HUES64 (cell line): ENCODE data around the gene UVSSA.

Experiments used
- H3K27ac ChIP-seq: 2 replicates; pipeline ENCODE4 v1.7.0; 2013; ENCODE audit warnings: low read depth, low read length, inconsistent platforms
- H3K27me3 ChIP-seq: 2 replicates; pipeline ENCODE4 v1.6.1; 2013; ENCODE audit warnings: mild to moderate bottlenecking, low read length; ENCODE audit not compliant: insufficient read depth
- H3K36me3 ChIP-seq: 2 replicates; pipeline ENCODE4 v1.6.1; 2013; ENCODE audit warnings: mild to moderate bottlenecking, low read length; ENCODE audit not compliant: insufficient read depth
- H3K4me1 ChIP-seq: 2 replicates; pipeline ENCODE4 v1.6.1; 2013; ENCODE audit warnings: mild to moderate bottlenecking, low read length, moderate library complexity; ENCODE audit not compliant: insufficient read depth
- H3K4me3 ChIP-seq: 2 replicates; pipeline ENCODE4 v1.5.1; 2013; ENCODE audit warnings: mild to moderate bottlenecking, low read length, moderate library complexity
- H3K9ac ChIP-seq: 2 replicates; pipeline ENCODE4 v1.6.1; 2013; ENCODE audit warnings: mild to moderate bottlenecking, low read depth, low read length
- H3K9me3 ChIP-seq: 2 replicates; pipeline ENCODE4 v1.6.1; 2013; ENCODE audit warnings: low read depth, low read length; ENCODE audit not compliant: insufficient read depth
- WGBS: fragments of 150-250, 120-280 bp; methylation state at CpG from one replicate; pipeline ENCODE4 v1.1.7; 2013; ENCODE audit warnings: missing lambda C conversion rate; 5-methylcytosine and 5-hydroxymethylcytosine counted together

UVSSA gene

GRCh38 chr4:1410491-1411325 lies 63.7 kb downstream of the UVSSA start:
- 17% methylated on average over 48 of the region's 48 CpGs for WGBS
- Histone ChIP-seq H3K9ac (no peak overlapping the region), H3K36me3 (no peaks in the 10 kb centered on the region), H3K4me1 (no peaks in the 10 kb centered on the region), H3K9me3 (no peaks in the 10 kb centered on the region), H3K27ac (no peak overlapping the region), H3K27me3 (peaks cover 92% of the 10 kb centered on the region), H3K4me3 (no peak overlapping the region)

DNA sequence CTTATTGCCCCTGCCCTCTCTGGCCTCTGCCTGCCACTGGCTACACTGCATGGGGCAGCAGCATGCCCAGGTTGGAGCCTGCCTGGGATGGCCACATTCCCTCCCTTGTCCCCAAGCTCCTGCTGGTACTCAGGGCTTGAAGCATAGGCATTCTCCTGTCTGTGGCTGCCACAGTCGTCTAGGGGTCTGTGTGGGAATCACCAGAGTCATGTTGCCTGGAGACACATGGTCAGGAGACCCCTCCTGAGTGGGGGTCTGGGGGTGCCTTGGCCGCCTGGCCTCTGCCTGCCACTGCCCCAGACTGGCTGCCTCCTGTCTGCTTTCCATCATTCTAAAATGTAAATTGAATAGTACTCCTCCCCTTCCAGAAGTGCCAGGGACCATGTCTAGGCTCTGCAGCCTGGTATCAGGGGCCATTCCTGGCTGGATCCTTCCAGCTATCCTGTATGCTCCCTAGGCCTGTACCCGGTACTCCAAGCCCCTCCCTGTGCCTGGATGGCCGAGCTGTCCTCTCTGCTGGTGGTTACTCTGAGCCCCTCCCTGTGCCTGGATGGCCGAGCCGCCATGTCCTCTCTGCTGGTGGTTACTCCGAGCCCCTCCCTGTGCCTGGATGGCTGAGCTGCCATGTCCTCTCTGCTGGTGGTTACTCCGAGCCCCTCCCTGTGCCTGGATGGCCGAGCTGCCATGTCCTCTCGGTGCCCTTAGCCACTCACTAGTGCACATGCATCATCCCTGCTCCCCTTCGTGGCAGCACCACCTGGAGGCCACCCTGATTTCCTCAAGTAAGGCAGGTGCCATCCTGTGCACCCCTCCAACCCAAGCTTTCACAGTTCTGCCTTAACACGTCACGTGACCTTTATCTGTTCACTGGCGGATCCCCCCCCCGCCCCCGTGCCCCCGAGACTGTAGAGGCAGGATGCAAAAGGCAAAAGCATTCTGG lies 64.7 kb downstream of the UVSSA start:
- Histone ChIP-seq H3K27me3 (peaks cover 82% of the 10 kb centered on the region), H3K27ac (no peak overlapping the region), H3K9me3 (no peaks in the 10 kb centered on the region), H3K36me3 (no peaks in the 10 kb centered on the region), H3K4me3 (no peak overlapping the region), H3K9ac (no peak overlapping the region), H3K4me1 (no peaks in the 10 kb centered on the region)
- 56% methylated on average over 17 of the region's 17 CpGs for WGBS

DNA sequence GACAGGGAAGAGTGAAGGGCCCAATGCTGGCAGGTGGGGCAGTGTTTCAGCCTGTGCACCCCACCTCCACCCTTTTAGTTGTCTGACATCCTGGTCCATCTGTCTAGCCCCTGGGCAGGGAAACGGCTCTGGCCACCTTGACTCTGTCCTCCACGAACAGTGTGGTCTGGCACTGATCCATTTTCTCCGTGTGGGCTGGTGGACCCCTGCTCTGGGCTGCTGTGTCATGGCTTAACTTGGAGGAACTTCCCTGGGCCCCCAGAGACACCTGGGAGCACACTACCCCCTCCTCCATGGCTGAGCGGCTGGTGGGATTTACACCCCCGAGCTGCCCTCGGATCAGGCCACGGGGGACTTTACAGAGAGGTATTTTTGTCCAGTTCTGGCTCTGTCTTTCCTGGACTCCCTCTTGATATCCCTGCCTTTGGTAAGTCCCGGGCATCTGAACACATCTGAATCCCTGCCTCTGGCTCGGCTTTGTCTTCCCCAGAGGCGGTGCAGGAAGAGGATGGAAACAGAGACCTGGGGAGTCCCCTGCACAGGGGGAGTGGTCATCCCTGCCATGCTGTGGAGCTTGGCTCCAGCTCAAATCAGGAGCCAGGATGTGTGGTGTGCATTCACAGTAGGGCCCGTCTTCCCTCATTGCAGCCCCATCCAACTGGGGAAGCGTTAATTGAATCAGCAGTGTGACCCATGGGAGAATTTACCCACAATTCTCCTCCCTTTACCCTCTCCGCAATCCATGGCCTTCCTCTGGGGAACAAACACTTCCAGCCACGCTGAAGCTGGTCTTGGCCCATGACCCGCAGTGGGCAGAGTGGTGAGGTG lies 65.6 kb downstream of the UVSSA start:
- Histone ChIP-seq H3K9me3 (no peaks in the 10 kb centered on the region), H3K36me3 (no peaks in the 10 kb centered on the region), H3K4me1 (no peaks in the 10 kb centered on the region), H3K27me3 (peaks cover 73% of the 10 kb centered on the region), H3K9ac (no peak overlapping the region), H3K4me3 (no peak overlapping the region), H3K27ac (no peak overlapping the region)
- 76% methylated on average over 15 of the region's 15 CpGs for WGBS

GRCh38 chr4:1413204-1413663 lies 66.2 kb downstream of the UVSSA start:
- Histone ChIP-seq H3K27ac (no peak overlapping the region), H3K27me3 (peaks cover 67% of the 10 kb centered on the region), H3K36me3 (no peaks in the 10 kb centered on the region), H3K9me3 (no peaks in the 10 kb centered on the region), H3K9ac (no peak overlapping the region), H3K4me3 (no peak overlapping the region), H3K4me1 (no peaks in the 10 kb centered on the region)
- 78% methylated on average over 16 of the region's 16 CpGs for WGBS

DNA sequence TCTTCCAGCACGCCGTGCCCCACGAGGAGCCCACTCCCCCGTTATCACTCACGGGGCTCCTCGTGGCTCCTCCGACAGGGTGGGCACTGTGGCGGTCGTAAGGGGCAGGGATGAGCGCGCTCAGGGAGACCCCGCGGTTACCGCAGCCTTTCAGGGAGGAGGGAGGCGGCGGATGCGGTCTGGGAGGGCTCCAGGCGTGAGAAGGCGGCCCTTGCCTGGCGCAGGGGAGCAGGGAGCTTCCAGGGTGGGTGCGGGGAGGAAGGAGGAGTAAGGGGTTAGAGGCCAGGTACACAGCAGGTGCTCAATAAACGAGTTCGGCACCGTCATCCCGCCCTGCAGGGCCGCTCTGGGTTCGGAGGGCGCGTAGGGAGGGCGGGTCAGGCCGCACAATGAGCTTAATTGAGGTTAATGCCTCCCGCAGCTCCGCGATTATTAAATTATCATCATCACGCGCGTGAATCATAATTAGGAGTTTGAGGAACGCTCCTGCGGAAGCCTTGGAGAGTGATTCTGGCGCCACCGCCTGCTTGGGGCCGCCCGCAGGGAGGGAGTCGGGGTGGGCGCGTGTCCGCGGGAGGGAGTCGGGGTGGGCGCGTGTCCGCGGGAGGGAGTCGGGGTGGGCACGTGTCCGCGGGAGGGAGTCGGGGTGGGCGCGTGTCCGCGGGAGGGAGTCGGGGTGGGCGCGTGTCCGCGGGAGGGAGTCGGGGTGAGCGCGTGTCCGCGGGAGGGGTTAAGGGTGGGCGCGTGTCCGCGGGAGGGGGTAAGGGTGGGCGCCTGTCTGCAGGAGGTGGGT lies 66.9 kb downstream of the UVSSA start:
- H3K4me1 ChIP-seq = no peaks in the 10 kb centered on the region
- H3K27me3 ChIP-seq = peaks cover 60% of the 10 kb centered on the region
- H3K9me3 ChIP-seq = no peaks in the 10 kb centered on the region
- WGBS = 41% methylated on average over 57 of the region's 77 CpGs
- peak overlapping the region; percentile 13; the same call in 1 of the 2 replicates for H3K4me3 ChIP-seq
- no peak overlapping the region for H3K27ac ChIP-seq
- no peaks in the 10 kb centered on the region for H3K36me3 ChIP-seq
- no peak overlapping the region for H3K9ac ChIP-seq

DNA sequence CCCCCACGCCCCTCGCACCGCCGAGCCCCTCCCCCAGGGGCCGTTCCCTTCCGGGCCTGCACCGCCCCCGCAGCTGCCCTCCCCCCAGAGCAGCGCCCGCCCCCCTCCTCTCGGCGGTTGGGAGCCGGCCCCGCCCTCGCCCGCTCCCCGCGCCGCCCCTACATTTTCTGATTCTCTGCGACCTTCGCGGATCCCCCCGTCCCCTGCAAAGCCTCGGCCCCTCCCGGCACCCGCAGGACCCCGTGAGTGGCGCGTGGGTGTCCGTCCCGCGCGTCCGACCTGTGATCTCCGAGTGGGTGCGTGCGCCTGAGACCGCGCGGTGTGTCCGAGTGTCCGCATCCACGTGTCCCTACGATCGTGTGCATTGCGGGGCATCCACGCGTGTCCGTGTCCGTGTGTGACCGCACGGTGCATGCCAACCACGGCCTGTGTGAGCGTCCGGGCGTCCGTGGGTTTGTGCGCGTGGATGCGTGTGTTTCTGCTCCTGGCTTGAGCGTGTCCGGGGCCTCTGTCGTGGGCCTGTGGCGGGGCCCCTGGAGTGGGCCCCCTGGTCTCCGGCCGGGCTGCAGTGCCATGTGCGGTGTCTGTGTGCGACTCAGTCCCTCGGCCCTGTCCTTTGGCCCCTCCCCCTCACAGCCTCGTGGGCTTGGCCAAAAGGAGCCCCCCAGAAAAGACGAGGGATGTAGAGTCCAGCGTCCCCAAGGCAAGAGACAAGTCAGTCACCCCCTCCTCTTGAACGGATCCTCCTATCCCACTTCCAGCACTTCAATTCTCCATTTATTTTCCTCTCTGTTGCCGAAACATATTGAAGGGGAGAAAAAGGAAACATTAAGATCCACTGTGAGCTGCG lies 68.0 kb downstream of the UVSSA start:
- H3K9me3 ChIP-seq = no peaks in the 10 kb centered on the region
- WGBS = 73% methylated on average over 72 of the region's 75 CpGs
- H3K36me3 ChIP-seq = no peaks in the 10 kb centered on the region
- H3K27ac ChIP-seq = no peak overlapping the region
- H3K9ac ChIP-seq = no peak overlapping the region
- H3K27me3 ChIP-seq = peaks cover 49% of the 10 kb centered on the region
- no peaks in the 10 kb centered on the region for H3K4me1 ChIP-seq
- no peak overlapping the region for H3K4me3 ChIP-seq

- H3K27me3 ChIP-seq = peaks cover 44% of the 10 kb centered on the region
- H3K9ac ChIP-seq = no peak overlapping the region
- no peaks in the 10 kb centered on the region for H3K9me3 ChIP-seq
- no peaks in the 10 kb centered on the region for H3K4me1 ChIP-seq
- H3K36me3 ChIP-seq = no peaks in the 10 kb centered on the region
- H3K27ac ChIP-seq = no peak overlapping the region
- no peak overlapping the region for H3K4me3 ChIP-seq
- WGBS = 90% methylated on average over 12 of the region's 13 CpGs
Measured at GRCh38 chr4:1415681-1415981, 68.6 kb downstream of the UVSSA start.

DNA sequence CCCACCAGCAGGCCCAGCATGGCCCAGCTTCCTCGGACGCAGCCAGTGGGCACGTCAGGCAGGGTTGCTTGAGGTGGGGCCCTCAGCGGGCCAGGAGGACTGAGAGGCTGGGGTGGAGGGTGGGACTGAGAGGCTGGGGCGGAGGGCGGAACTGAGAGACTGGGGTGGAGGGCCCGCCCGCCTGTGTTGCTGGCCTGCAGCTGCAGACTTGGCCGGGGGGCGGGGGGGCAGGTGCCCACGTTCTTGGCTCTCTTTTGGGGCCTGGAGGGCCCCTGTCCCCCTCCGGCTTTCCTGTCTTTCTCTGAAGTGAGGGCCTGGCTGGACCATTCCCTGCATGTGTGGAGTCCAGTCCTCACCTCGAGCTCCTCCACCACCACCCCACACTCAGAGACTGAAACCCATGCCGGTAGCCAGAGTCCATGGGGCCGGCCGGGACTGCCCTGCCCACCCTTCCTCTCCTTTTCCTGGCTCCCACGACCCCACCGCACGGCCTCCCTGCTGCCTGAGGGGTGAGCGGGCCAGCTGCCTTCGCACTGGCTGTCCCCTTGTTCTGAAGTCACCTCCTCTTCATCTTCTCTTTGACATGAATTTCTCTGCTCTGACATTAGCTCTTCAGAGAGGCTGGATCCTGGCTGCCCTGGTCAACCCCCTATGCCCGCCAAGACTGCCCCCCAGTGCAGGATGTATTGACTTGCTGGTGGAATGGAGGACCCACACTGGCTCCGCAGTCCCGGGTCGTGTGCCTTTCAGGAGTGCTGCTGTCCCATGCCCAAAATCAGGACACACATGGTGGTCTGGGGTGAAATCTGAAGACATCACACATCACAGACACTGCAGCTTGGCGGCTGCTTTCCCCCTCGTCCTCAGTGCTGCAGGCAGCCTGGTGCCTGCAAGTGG lies 69.3 kb downstream of the UVSSA start:
- Histone ChIP-seq H3K27me3 (peaks cover 41% of the 10 kb centered on the region), H3K4me3 (no peak overlapping the region), H3K9ac (no peak overlapping the region), H3K27ac (no peak overlapping the region), H3K9me3 (no peaks in the 10 kb centered on the region), H3K36me3 (no peaks in the 10 kb centered on the region), H3K4me1 (no peaks in the 10 kb centered on the region)
- 78% methylated on average over 27 of the region's 27 CpGs for WGBS

DNA sequence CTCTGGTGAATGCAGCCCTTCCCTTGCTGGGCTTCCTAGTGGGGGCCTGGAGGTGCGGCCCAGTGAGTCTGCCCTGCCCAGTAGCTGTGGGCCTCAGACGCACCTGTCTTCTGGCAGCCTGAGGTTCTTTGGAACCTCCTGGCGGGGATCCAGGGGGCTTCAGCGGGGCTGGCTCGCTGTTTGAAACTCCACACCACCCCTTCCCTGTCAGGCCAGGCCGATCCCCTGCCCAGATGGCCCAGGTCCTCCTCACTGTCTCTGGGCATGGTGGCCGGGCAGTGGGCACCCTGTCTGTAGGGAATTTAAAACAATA lies 69.9 kb downstream of the UVSSA start:
- WGBS = 90% methylated on average over 7 of the region's 7 CpGs
- H3K27me3 ChIP-seq = peaks cover 35% of the 10 kb centered on the region
- H3K36me3 ChIP-seq = no peaks in the 10 kb centered on the region
- no peaks in the 10 kb centered on the region for H3K9me3 ChIP-seq
- no peak overlapping the region for H3K9ac ChIP-seq
- no peak overlapping the region for H3K4me3 ChIP-seq
- no peaks in the 10 kb centered on the region for H3K4me1 ChIP-seq
- H3K27ac ChIP-seq = no peak overlapping the region
